HEK293 (cell line): ENCODE measurements around the gene CABP7.
A peak's percentile ranks its signal among the peaks of the same experiment; 100 is the strongest.

Experiments
- CTCF ChIA-PET: fragments of 350-600 bp; formaldehyde crosslinking; extraction: SDS; loops from one replicate; lab custom pipeline; 2021; ENCODE audit warnings: antibody characterized with exemption; lab: Yijun Ruan, JAX
- POLR2A ChIA-PET: fragments of 300-600 bp; formaldehyde crosslinking; extraction: SDS; loops from one replicate; lab custom pipeline; 2020; ENCODE audit warnings: antibody characterized with exemption, inconsistent platforms; lab: Yijun Ruan, JAX
- H3K27ac ChIP-seq: fragments of 200-500 bp; sonication (Bioruptor generic); 2 replicates; pipeline ENCODE4 v1.5.1; 2014; ENCODE audit warnings: low read depth, low read length, control low read depth, inconsistent platforms; ENCODE audit errors: extremely low read depth
- H3K36me3 ChIP-seq, 2 experiments: fragments of 200-500 bp in 1 of 2; sonication (Bioruptor generic) in 1 of 2; 1 replicate in 1 of 2; 2 replicates in 1 of 2; pipeline ENCODE4 v1.5.1; 2014 to 2017; ENCODE audit warnings: inconsistent platforms in 2 of 2, low read length in 2 of 2; ENCODE audit not compliant: control insufficient read depth in 2 of 2, insufficient read depth in 1 of 2
- H3K4me1 ChIP-seq: fragments of 200-500 bp; sonication (Bioruptor generic); 2 replicates; pipeline ENCODE4 v1.5.1; 2014; ENCODE audit warnings: mild to moderate bottlenecking, low read length, inconsistent platforms; ENCODE audit not compliant: control insufficient read depth, insufficient read depth
- H3K4me3 ChIP-seq: 2 replicates; pipeline ENCODE4 v1.5.1; 2011; ENCODE audit warnings: low read depth, mild to moderate bottlenecking, control low read depth, low read length, moderate library complexity
- H3K9me3 ChIP-seq: fragments of 200-500 bp; sonication (Bioruptor generic); 2 replicates; pipeline ENCODE4 v1.5.1; 2014; ENCODE audit warnings: low read depth, low read length, inconsistent platforms; ENCODE audit not compliant: control insufficient read depth, insufficient read depth
- CTCF ChIP-seq: fragments of 450-650 bp; formaldehyde crosslinking; IDR thresholded peaks from 2 replicates; pipeline ENCODE4 v1.5.1; 2016; ENCODE audit warnings: missing biosample characterization, missing genetic modification characterization
- GFI1B ChIP-seq: fragments of 450-650 bp; formaldehyde crosslinking; IDR thresholded peaks from 2 replicates; pipeline ENCODE4 v1.5.1; 2016; ENCODE audit warnings: missing biosample characterization, missing genetic modification characterization
- IKZF3 ChIP-seq: fragments of 450-650 bp; IDR thresholded peaks from 2 replicates; pipeline ENCODE4 v1.5.0; 2018; ENCODE audit warnings: missing biosample characterization, mild to moderate bottlenecking, missing genetic modification characterization, moderate library complexity
- KLF16 ChIP-seq: fragments of 450-650 bp; formaldehyde crosslinking; IDR thresholded peaks from 2 replicates; pipeline ENCODE4 v1.5.1; 2017; ENCODE audit warnings: missing biosample characterization, missing genetic modification characterization
- KLF9 ChIP-seq: fragments of 450-650 bp; formaldehyde crosslinking; IDR thresholded peaks from 2 replicates; pipeline ENCODE4 v1.5.1; 2016; ENCODE audit warnings: missing biosample characterization, missing genetic modification characterization, low read depth
- PATZ1 ChIP-seq: fragments of 450-650 bp; formaldehyde crosslinking; IDR thresholded peaks from 2 replicates; pipeline ENCODE4 v1.5.1; 2016; ENCODE audit warnings: missing biosample characterization, missing genetic modification characterization
- PBX3 ChIP-seq: sonication (generic); formaldehyde crosslinking; IDR thresholded peaks from 2 replicates; pipeline ENCODE4 v1.8.1; 2022; ENCODE audit warnings: mild to moderate bottlenecking, moderate library complexity, missing genetic modification reagents
- SCRT1 ChIP-seq: fragments of 450-650 bp; formaldehyde crosslinking; IDR thresholded peaks from 2 replicates; pipeline ENCODE4 v1.5.1; 2016; ENCODE audit warnings: missing biosample characterization, missing genetic modification characterization, borderline replicate concordance
- TCF7L2 ChIP-seq: IDR thresholded peaks from 2 replicates; pipeline ENCODE4 v1.6.1; 2011; ENCODE audit warnings: low read depth, mild to moderate bottlenecking, inconsistent platforms, low read length, moderate library complexity, borderline replicate concordance
- WT1 ChIP-seq: fragments of 450-650 bp; formaldehyde crosslinking; IDR thresholded peaks from 2 replicates; pipeline ENCODE4 v1.5.1; 2016; ENCODE audit warnings: missing biosample characterization, missing genetic modification characterization
- YY2 ChIP-seq: fragments of 450-650 bp; formaldehyde crosslinking; IDR thresholded peaks from 2 replicates; pipeline ENCODE4 v1.5.1; 2016; ENCODE audit warnings: missing biosample characterization, missing genetic modification characterization
- ZBTB10 ChIP-seq: fragments of 450-650 bp; formaldehyde crosslinking; IDR thresholded peaks from 2 replicates; pipeline ENCODE4 v1.5.1; 2016; ENCODE audit warnings: missing biosample characterization, missing genetic modification characterization
- ZBTB20 ChIP-seq: fragments of 450-650 bp; formaldehyde crosslinking; IDR thresholded peaks from 2 replicates; pipeline ENCODE4 v1.5.1; 2016; ENCODE audit warnings: missing biosample characterization, missing genetic modification characterization
- ZBTB7A ChIP-seq: fragments of 450-650 bp; formaldehyde crosslinking; IDR thresholded peaks from 2 replicates; pipeline ENCODE4 v1.5.1; 2016; ENCODE audit warnings: low read depth, missing biosample characterization, missing genetic modification characterization
- ZEB2 ChIP-seq: fragments of 450-650 bp; formaldehyde crosslinking; IDR thresholded peaks from 2 replicates; pipeline ENCODE4 v1.5.1; 2016; ENCODE audit warnings: missing biosample characterization, missing genetic modification characterization
- ZFP3 ChIP-seq: fragments of 450-650 bp; formaldehyde crosslinking; IDR thresholded peaks from 2 replicates; pipeline ENCODE4 v1.5.1; 2016; ENCODE audit warnings: low read depth, missing biosample characterization, missing genetic modification characterization
- ZIC2 ChIP-seq: fragments of 450-650 bp; formaldehyde crosslinking; IDR thresholded peaks from 2 replicates; pipeline ENCODE4 v1.5.1; 2016; ENCODE audit warnings: missing biosample characterization, missing genetic modification characterization
- ZNF184 ChIP-seq: fragments of 450-650 bp; IDR thresholded peaks from 2 replicates; pipeline ENCODE4 v1.5.1; 2018; ENCODE audit warnings: missing biosample characterization, mild to moderate bottlenecking, missing genetic modification characterization
- ZNF19 ChIP-seq: fragments of 450-650 bp; formaldehyde crosslinking; IDR thresholded peaks from 2 replicates; pipeline ENCODE4; 2016; ENCODE audit warnings: missing biosample characterization, missing genetic modification characterization, low read depth
- ZNF202 ChIP-seq: fragments of 450-650 bp; formaldehyde crosslinking; IDR thresholded peaks from 2 replicates; pipeline ENCODE4 v1.5.1; 2016; ENCODE audit warnings: missing biosample characterization, missing genetic modification characterization, borderline replicate concordance
- ZNF266 ChIP-seq: fragments of 450-650 bp; formaldehyde crosslinking; IDR thresholded peaks from 2 replicates; pipeline ENCODE4 v1.5.1; 2016; ENCODE audit warnings: missing biosample characterization, missing genetic modification characterization, low read depth
- ZNF350 ChIP-seq: fragments of 450-650 bp; formaldehyde crosslinking; IDR thresholded peaks from 2 replicates; pipeline ENCODE4 v1.5.0; 2017; ENCODE audit warnings: missing biosample characterization, mild to moderate bottlenecking, missing genetic modification characterization
- ZNF394 ChIP-seq: fragments of 450-650 bp; formaldehyde crosslinking; IDR thresholded peaks from 2 replicates; pipeline ENCODE4 v1.5.1; 2016; ENCODE audit warnings: missing biosample characterization, missing genetic modification characterization, mild to moderate bottlenecking, moderate library complexity, borderline replicate concordance
- ZNF596 ChIP-seq: fragments of 450-650 bp; IDR thresholded peaks from 2 replicates; pipeline ENCODE4 v1.5.0; 2018; ENCODE audit warnings: missing biosample characterization, mild to moderate bottlenecking, missing genetic modification characterization, moderate library complexity
- ZNF623 ChIP-seq: fragments of 450-650 bp; formaldehyde crosslinking; IDR thresholded peaks from 2 replicates; pipeline ENCODE4 v1.5.1; 2016; ENCODE audit warnings: missing biosample characterization, missing genetic modification characterization
- ZNF629 ChIP-seq: fragments of 450-650 bp; formaldehyde crosslinking; IDR thresholded peaks from 2 replicates; pipeline ENCODE4 v1.5.1; 2017; ENCODE audit warnings: missing biosample characterization, missing genetic modification characterization
- ZNF76 ChIP-seq: fragments of 450-650 bp; formaldehyde crosslinking; IDR thresholded peaks from 2 replicates; pipeline ENCODE4; 2016; ENCODE audit warnings: low read depth, missing biosample characterization, missing genetic modification characterization, borderline replicate concordance
- ZNF830 ChIP-seq: fragments of 450-650 bp; IDR thresholded peaks from 2 replicates; pipeline ENCODE4 v1.5.0; 2018; ENCODE audit warnings: missing biosample characterization, missing genetic modification characterization, low read depth, mild to moderate bottlenecking, moderate library complexity
- ZSCAN16 ChIP-seq: fragments of 450-650 bp; formaldehyde crosslinking; IDR thresholded peaks from 2 replicates; pipeline ENCODE4 v1.5.1; 2016; ENCODE audit warnings: missing biosample characterization, missing genetic modification characterization

CABP7 gene

GRCh38 chr22:29766632-29767170 is 46.9 kb downstream of the CABP7 start, which contains the start of gene ZMAT5 (continued):
- TF ChIP-seq ZNF76 (tag by site-specific recombination), result peak; percentile 99
- no peak for TF ChIP-seq ZBTB10
- TF ChIP-seq KLF9 (tag by site-specific recombination), result 0 out of 2 replicates have a peak, but pooled peaks have one; percentile 28
- TF ChIP-seq IKZF3 (tag by site-specific recombination), result peak; percentile 97
- no peak for TF ChIP-seq ZNF184
- no peak for TF ChIP-seq ZNF350 (tag by site-specific recombination)
- TF ChIP-seq SCRT1, result no peak; the same call in 1 of the 2 replicates
- TF ChIP-seq ZNF202, result no peak
- TF ChIP-seq ZNF830, result no peak
- TF ChIP-seq ZNF394 (tag by site-specific recombination), result peak; percentile 13; the same call in 1 of the 2 replicates
- peak; percentile 26; the same call in 1 of the 2 replicates for TF ChIP-seq PATZ1
- TF ChIP-seq ZBTB20, result peak; percentile 72
- TF ChIP-seq ZNF596 (tag by site-specific recombination), result no peak
- TF ChIP-seq CTCF (tag by site-specific recombination), result no peak
- TF ChIP-seq TCF7L2, result no peak
- TF ChIP-seq ZNF623 (tag by site-specific recombination), result no peak

GRCh38 chr22:29767171-29768051 is 47.6 kb downstream of the CABP7 start, which contains the start of gene UQCR10:
Gene UQCR10, plus strand, starts transcription at chr22:29767369. Its CDS starts 30 bp downstream, at chr22:29767399.
- Histone ChIP-seq H3K27ac (peak within 1 kb of the TSS; percentile 87), H3K4me3 (peak within 1 kb of the TSS; percentile 80), H3K9me3 (no peaks in the 10 kb centered on the region), H3K36me3 (peaks cover 11 to 32% of the 10 kb centered on the region in 2 experiments), H3K4me1 (peaks cover 2% of the 10 kb centered on the region; the same call in 1 of the 2 replicates)
- CTCF ChIA-PET, result interaction anchor here (1.0 to 1.7 kb wide), 4 partner anchors 136 to 321 kb away, joined by 3 to 7 read pairs (median 6); no protein-coding TSS in a partner anchor
- POLR2A ChIA-PET, result interaction anchor here (0.6 to 1.5 kb wide), 16 partner anchors 8 to 657 kb away, joined by 3 to 7 read pairs (median 4); partner anchors contain the start of genes CCDC157, MTMR3, SF3A1 and THOC5
- TF ChIP-seq ZSCAN16 (tag by site-specific recombination), result no peak
- TF ChIP-seq KLF9 (tag by site-specific recombination), result 0 out of 2 replicates have a peak, but pooled peaks have one; percentile 13
- no peak for TF ChIP-seq ZNF19
- TF ChIP-seq YY2 (tag by site-specific recombination), result peak; percentile 89
- no peak for TF ChIP-seq GFI1B (tag by site-specific recombination)
- no peak for TF ChIP-seq ZNF623 (tag by site-specific recombination)
- peak; percentile 8; the same call in 1 of the 2 replicates for TF ChIP-seq ZEB2 (tag by site-specific recombination)
- no peak for TF ChIP-seq ZNF266 (tag by site-specific recombination)
- TF ChIP-seq ZIC2 (tag by site-specific recombination), result peak; percentile 32
- 0 out of 2 replicates have a peak, but pooled peaks have one; percentile 24 for TF ChIP-seq ZNF629
- TF ChIP-seq ZFP3 (tag by site-specific recombination), result no peak
- TF ChIP-seq WT1, result 0 out of 2 replicates have a peak, but pooled peaks have one; percentile 16
- TF ChIP-seq PBX3 (CRISPR knock-in tag), result no peak
- TF ChIP-seq ZBTB7A (tag by site-specific recombination), result peak; percentile 42; the same call in 1 of the 2 replicates
- 0 out of 2 replicates have a peak, but pooled peaks have one; percentile 34 for TF ChIP-seq KLF16 (tag by site-specific recombination)
